Measurements from ENCODE around the gene MCIDAS. TPM values are rescaled to one million over a fixed set of nuclear protein-coding genes. Genes with fewer than 3 reads are reported as not detected.

Gene MCIDAS
- total and polyA plus RNA-seq, 12 donors: not detected

DNA sequence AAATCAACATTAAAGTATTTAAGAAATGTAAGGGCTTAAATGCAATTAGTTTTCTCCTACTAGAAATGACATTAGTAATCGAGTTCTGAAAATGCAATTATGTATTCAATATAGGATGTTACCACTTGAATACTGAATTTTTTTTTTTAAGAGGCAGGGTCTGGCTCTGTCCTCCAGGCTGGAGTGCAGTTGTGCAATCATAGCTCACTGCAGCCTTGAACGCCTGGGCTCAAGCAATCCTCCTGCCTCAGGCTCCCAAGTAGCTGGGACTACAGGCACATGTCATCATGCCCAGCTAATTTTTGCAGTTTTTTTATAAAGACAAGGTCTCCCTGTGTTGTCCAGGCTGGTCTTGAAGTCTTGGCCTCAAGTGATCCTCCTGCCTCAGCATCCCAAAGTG is 55.6 kb downstream of the MCIDAS start:
- Histone ChIP-seq H3K27me3 (peaks cover 35% of the 10 kb centered on the region), H3K9me3 (replicated peaks in 1 of 3) (no peaks in the 10 kb centered on the region), H3K27ac (no peak overlapping the region), H3K4me1 (replicated peaks in 1 of 2) (peaks cover 13 to 24% of the 10 kb centered on the region in 2 donors), H3K36me3 (replicated peaks in 1 of 2) (no peaks in the 10 kb centered on the region), H3K4me3 (no peak overlapping the region)
- TF ChIP-seq, protein P1, sequence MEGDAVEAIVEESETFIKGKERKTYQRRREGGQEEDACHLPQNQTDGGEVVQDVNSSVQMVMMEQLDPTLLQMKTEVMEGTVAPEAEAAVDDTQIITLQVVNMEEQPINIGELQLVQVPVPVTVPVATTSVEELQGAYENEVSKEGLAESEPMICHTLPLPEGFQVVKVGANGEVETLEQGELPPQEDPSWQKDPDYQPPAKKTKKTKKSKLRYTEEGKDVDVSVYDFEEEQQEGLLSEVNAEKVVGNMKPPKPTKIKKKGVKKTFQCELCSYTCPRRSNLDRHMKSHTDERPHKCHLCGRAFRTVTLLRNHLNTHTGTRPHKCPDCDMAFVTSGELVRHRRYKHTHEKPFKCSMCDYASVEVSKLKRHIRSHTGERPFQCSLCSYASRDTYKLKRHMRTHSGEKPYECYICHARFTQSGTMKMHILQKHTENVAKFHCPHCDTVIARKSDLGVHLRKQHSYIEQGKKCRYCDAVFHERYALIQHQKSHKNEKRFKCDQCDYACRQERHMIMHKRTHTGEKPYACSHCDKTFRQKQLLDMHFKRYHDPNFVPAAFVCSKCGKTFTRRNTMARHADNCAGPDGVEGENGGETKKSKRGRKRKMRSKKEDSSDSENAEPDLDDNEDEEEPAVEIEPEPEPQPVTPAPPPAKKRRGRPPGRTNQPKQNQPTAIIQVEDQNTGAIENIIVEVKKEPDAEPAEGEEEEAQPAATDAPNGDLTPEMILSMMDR (IDR thresholded peaks at IDR 0.05): no peak
- TF ChIP-seq POLR2A (IDR thresholded peaks at IDR 0.05): no peak
- 12 to 23% (median 23%) methylated on average over 2 of the region's 2 CpGs for WGBS, 4 donors
- intact Hi-C loops (cut with DNase I): loop anchor here (5.0 to 10.0 kb wide), 2 partner anchors 53 to 521 kb away; partner anchors contain the start of gene MCIDAS (in 1 of the 2)
- DNase-seq: no peak

MicroRNA genes within 50 kb of the gene (microRNA counts, 767-probe panel; counts per million panel counts)
- 0 counts per million in 2 donors for microRNA hsa-miR-449a
- 0 counts per million in 2 donors for microRNA hsa-miR-449b-5p
- microRNA hsa-miR-449c-5p: 0 counts per million in 2 donors

Small RNA genes lying within 50 kb of the gene (microRNA-seq; reads per million reads assigned to microRNA genes)
- gene MIR449A (1.5 to 20.1 (median 4.3) reads per million in 3 donors), gene MIR449B (0 to 0.89 (median 0) reads per million in 3 donors), gene MIR449C (0 to 2.2 (median 0.85) reads per million in 3 donors)

Small RNA genes lying within 50 kb of the gene (small RNA-seq; reads per million reads assigned to genes)
- gene MIR449A: 0.24 to 0.25 reads per million in 2 donors
- 0 reads per million in 2 donors for gene MIR449B
- gene MIR449C: 0 to 0.25 reads per million in 2 donors

Other genes with a start within 250 kb of the MCIDAS start
- 1 to 10 TPM in 6 of 9 donors, under 1 TPM in 3; 0.43 to 5.4 (median 1.3) TPM for gene ESM1, start 241.7 kb downstream of the MCIDAS start, total RNA-seq
- 1 to 10 TPM in 2 of 3 donors, under 1 TPM in 1; 0.44 to 3.3 (median 1.3) TPM for gene ESM1, start 241.7 kb downstream of the MCIDAS start, polyA plus RNA-seq
- gene GZMK, start 203.1 kb downstream of the MCIDAS start, total RNA-seq: 1 to 10 TPM in 3 of 9 donors, under 1 TPM in 4, not detected in 2; 0.21 to 4.7 (median 0.65) TPM
- 1 to 10 TPM in 2 of 3 donors, under 1 TPM in 1; 0.88 to 1.3 (median 1.0) TPM for gene GZMK, start 203.1 kb downstream of the MCIDAS start, polyA plus RNA-seq
- gene GZMA, start 124.7 kb downstream of the MCIDAS start, total RNA-seq: 1 to 10 TPM in 3 of 9 donors, under 1 TPM in 4, not detected in 2; 0.39 to 5.1 (median 0.92) TPM
- 1 to 10 TPM; 2.0 to 9.7 (median 4.2) TPM for gene GZMA, start 124.7 kb downstream of the MCIDAS start, polyA plus RNA-seq
- 10 to 100 TPM; 10.2 to 47.6 (median 16.0) TPM for gene GPX8, start 67.1 kb downstream of the MCIDAS start, total RNA-seq
- 10 to 100 TPM in 1 of 3 donors, 1 to 10 TPM in 2; 6.1 to 17.8 (median 7.2) TPM for gene GPX8, start 67.1 kb downstream of the MCIDAS start, polyA plus RNA-seq
- gene CDC20B, start 54.1 kb downstream of the MCIDAS start, total RNA-seq: under 1 TPM in 1 of 9 donors, not detected in 8; 0.11 TPM
- gene CDC20B, start 54.1 kb downstream of the MCIDAS start, polyA plus RNA-seq: not detected
- 1 to 10 TPM in 1 of 9 donors, under 1 TPM in 6, not detected in 2; 0.06 to 1.1 (median 0.51) TPM for gene CCNO, start 6.3 kb upstream of the MCIDAS start, total RNA-seq
- 1 to 10 TPM in 1 of 3 donors, under 1 TPM in 1, not detected in 1; 0.81 to 1.1 TPM for gene CCNO, start 6.3 kb upstream of the MCIDAS start, polyA plus RNA-seq
- 10 to 100 TPM; 17.1 to 34.4 (median 25.5) TPM for gene DHX29, start 80.4 kb upstream of the MCIDAS start, total RNA-seq
- 10 to 100 TPM in 1 of 3 donors, 1 to 10 TPM in 2; 6.7 to 34.9 (median 8.8) TPM for gene DHX29, start 80.4 kb upstream of the MCIDAS start, polyA plus RNA-seq
- gene MTREX, start 80.7 kb upstream of the MCIDAS start, total RNA-seq: 10 to 100 TPM; 39.1 to 87.5 (median 65.0) TPM
- 10 to 100 TPM; 22.8 to 53.9 (median 27.0) TPM for gene MTREX, start 80.7 kb upstream of the MCIDAS start, polyA plus RNA-seq

All from adrenal gland (tissue), 12 donors.